Astrocyte (in vitro differentiated cells and primary cell): ENCODE measurements around the gene CRADD. TPM values are rescaled to one million over a fixed set of nuclear protein-coding genes. Genes with fewer than 3 reads are reported as not detected.

Experiments
- DNase-seq: peaks from one replicate; pipeline ENCODE4 v3.0.0-alpha.2; 2010; ENCODE audit warnings: low read depth
- FAIRE-seq: peaks from 2 replicates; lab custom pipeline; 2011; peaks lifted over from hg19 to GRCh38; lab: Jason Lieb, UNC
- H2AFZ ChIP-seq: 2 replicates; pipeline ENCODE4 v1.6.0; 2012; ENCODE audit warnings: low read depth, low read length, inconsistent platforms
- H3K27ac ChIP-seq: 2 replicates; pipeline ENCODE4 v1.5.1; 2011; ENCODE audit warnings: low read depth, low read length, inconsistent platforms
- H3K27me3 ChIP-seq: 2 replicates; pipeline ENCODE4 v1.6.0; 2011; ENCODE audit warnings: low read length, inconsistent platforms; ENCODE audit not compliant: insufficient read depth
- H3K36me3 ChIP-seq: 2 replicates; pipeline ENCODE4 v1.5.1; 2011; ENCODE audit warnings: low read length, inconsistent platforms; ENCODE audit not compliant: insufficient read depth
- H3K4me1 ChIP-seq: 2 replicates; pipeline ENCODE4 v1.5.1; 2011; ENCODE audit warnings: low read length, inconsistent platforms; ENCODE audit not compliant: insufficient read depth
- H3K4me2 ChIP-seq: 2 replicates; pipeline ENCODE4 v1.6.0; 2012; ENCODE audit warnings: low read length, inconsistent platforms
- H3K4me3 ChIP-seq: 2 replicates; pipeline ENCODE4 v1.5.1; 2011; ENCODE audit warnings: low read depth, mild to moderate bottlenecking, low read length, inconsistent platforms; ENCODE audit not compliant: insufficient read depth
- H3K79me2 ChIP-seq: 2 replicates; pipeline ENCODE4 v1.6.0; 2012; ENCODE audit warnings: mild to moderate bottlenecking, low read length, inconsistent platforms; ENCODE audit not compliant: insufficient read depth
- H3K9ac ChIP-seq: 2 replicates; pipeline ENCODE4 v1.6.0; 2012; ENCODE audit warnings: mild to moderate bottlenecking, low read length, inconsistent platforms
- H3K9me3 ChIP-seq: 2 replicates; pipeline ENCODE4 v1.5.1; 2012; ENCODE audit warnings: low read depth, mild to moderate bottlenecking, low read length, inconsistent platforms; ENCODE audit not compliant: insufficient read depth
- H4K20me1 ChIP-seq: 2 replicates; pipeline ENCODE4 v1.6.0; 2012; ENCODE audit warnings: low read length, inconsistent platforms; ENCODE audit not compliant: insufficient read depth
- H3K27ac Mint-ChIP-seq: one replicate; pipeline ENCODE4 v1.8.0; 2021; ENCODE audit warnings: mild to moderate bottlenecking, mixed read lengths; ENCODE audit not compliant: unreplicated experiment
- H3K27me3 Mint-ChIP-seq: one replicate; pipeline ENCODE4 v1.8.0; 2021; ENCODE audit warnings: low read depth, mixed read lengths; ENCODE audit not compliant: unreplicated experiment
- H3K36me3 Mint-ChIP-seq: one replicate; pipeline ENCODE4 v1.8.0; 2021; ENCODE audit warnings: low read depth, mixed read lengths; ENCODE audit not compliant: unreplicated experiment
- H3K4me1 Mint-ChIP-seq: one replicate; pipeline ENCODE4 v1.8.0; 2021; ENCODE audit warnings: low read depth, mixed read lengths; ENCODE audit not compliant: unreplicated experiment
- H3K4me3 Mint-ChIP-seq: one replicate; pipeline ENCODE4 v1.8.0; 2021; ENCODE audit warnings: mild to moderate bottlenecking, moderate library complexity, mixed read lengths; ENCODE audit not compliant: unreplicated experiment
- H3K9me3 Mint-ChIP-seq: one replicate; pipeline ENCODE4 v1.8.0; 2021; ENCODE audit warnings: mild to moderate bottlenecking, mixed read lengths; ENCODE audit not compliant: unreplicated experiment
- EZH2 ChIP-seq: IDR thresholded peaks from 2 replicates; pipeline ENCODE4 v1.6.1; 2012; ENCODE audit warnings: mild to moderate bottlenecking, low read length, inconsistent platforms; ENCODE audit not compliant: insufficient read depth
- total RNA-seq: library from RNA; stranded (reverse); gene quantifications from 2 replicates; pipeline ENCODE4 v1.2.1, GENCODE V29; 2021
- TF ChIP-seq, protein P1 (sequence below): IDR thresholded peaks from 2 replicates; pipeline ENCODE4 v1.5.1; 2011; ENCODE audit warnings: low read depth, mild to moderate bottlenecking, inconsistent platforms, low read length, moderate library complexity; ENCODE audit not compliant: insufficient read depth

CRADD gene
- total RNA-seq, 1 donor from 2014 or later: 8.8 TPM

DNA sequence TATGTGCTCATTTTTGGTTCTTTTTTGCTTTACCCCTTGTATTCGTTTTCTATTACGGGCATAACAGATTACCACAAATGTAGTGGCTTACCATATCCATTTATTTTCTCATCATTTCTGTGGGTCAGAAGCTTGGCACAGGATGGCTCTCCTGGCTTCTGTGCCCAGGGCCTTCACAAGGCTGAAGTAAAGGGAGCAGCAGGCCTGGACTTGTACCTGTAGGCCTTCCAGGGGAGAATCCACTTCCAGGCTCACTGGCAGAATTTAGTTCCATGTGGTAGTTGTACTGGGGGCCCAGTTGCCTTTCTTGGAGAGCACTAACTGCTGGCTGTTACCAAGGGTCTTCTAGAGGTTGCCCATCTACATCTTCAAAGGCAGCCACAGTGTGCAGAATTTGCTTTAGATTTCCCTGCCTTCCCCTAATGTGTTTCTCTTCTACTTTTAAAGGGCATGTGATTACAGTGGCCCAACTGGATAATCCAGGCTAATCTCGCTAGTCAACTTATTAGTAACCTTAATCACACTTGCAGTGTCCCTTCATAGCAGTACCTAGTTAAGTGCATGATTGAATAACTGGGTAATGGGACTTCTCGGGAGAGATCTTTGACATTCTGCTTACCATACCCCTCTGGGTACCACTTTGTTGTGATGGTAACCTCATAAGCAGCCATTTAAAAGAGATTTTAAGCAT, 67.0 kb downstream of the CRADD start:
- no peak for DNase-seq
- Histone ChIP-seq H4K20me1 (no peaks in the 10 kb centered on the region), H3K9me3 (no peaks in the 10 kb centered on the region), H3K79me2 (no peaks in the 10 kb centered on the region), H3K9ac (no peak overlapping the region), H2AFZ (no peak overlapping the region), H3K27ac (no peak overlapping the region), H3K36me3 (no peaks in the 10 kb centered on the region), H3K4me2 (no peak overlapping the region), H3K27me3 (no peaks in the 10 kb centered on the region), H3K4me1 (peaks cover 10% of the 10 kb centered on the region), H3K4me3 (no peak overlapping the region)
- Mint-ChIP-seq H3K36me3 (no peaks in the 10 kb centered on the region), H3K27me3 (no peaks in the 10 kb centered on the region), H3K4me3 (no peak overlapping the region), H3K9me3 (no peaks in the 10 kb centered on the region), H3K27ac (no peak overlapping the region), H3K4me1 (peaks cover 4% of the 10 kb centered on the region)
- TF ChIP-seq, protein P1, sequence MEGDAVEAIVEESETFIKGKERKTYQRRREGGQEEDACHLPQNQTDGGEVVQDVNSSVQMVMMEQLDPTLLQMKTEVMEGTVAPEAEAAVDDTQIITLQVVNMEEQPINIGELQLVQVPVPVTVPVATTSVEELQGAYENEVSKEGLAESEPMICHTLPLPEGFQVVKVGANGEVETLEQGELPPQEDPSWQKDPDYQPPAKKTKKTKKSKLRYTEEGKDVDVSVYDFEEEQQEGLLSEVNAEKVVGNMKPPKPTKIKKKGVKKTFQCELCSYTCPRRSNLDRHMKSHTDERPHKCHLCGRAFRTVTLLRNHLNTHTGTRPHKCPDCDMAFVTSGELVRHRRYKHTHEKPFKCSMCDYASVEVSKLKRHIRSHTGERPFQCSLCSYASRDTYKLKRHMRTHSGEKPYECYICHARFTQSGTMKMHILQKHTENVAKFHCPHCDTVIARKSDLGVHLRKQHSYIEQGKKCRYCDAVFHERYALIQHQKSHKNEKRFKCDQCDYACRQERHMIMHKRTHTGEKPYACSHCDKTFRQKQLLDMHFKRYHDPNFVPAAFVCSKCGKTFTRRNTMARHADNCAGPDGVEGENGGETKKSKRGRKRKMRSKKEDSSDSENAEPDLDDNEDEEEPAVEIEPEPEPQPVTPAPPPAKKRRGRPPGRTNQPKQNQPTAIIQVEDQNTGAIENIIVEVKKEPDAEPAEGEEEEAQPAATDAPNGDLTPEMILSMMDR: no peak
- TF ChIP-seq EZH2: no peak
- no peak for FAIRE-seq

DNA sequence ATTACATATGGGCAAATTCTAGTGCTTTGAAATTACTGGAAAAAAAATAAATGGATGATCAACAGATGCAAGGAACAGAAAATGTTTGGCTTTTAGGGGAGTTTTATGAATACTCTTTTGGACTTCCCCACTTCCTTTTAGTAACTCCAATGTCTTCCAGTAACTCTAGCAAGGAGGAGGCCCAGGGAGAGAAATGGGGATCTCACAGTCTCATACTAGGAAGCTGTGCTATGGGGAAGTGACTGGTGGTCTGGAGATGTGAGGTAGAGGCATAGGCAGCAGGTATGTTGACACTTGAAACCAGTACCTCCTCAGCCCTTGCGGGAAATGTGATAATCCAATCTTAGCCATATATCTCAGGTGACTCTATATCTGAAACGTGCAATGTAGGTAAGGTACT, 68.1 kb downstream of the CRADD start:
- H3K27me3 ChIP-seq: no peaks in the 10 kb centered on the region
- H3K79me2 ChIP-seq: no peaks in the 10 kb centered on the region
- no peaks in the 10 kb centered on the region for H4K20me1 ChIP-seq
- Mint-ChIP-seq H3K4me1 (peaks cover 4% of the 10 kb centered on the region), H3K27ac (no peak overlapping the region), H3K4me3 (no peak overlapping the region), H3K36me3 (no peaks in the 10 kb centered on the region), H3K27me3 (no peaks in the 10 kb centered on the region), H3K9me3 (no peaks in the 10 kb centered on the region)
- H2AFZ ChIP-seq: no peak overlapping the region
- H3K4me3 ChIP-seq: no peak overlapping the region
- H3K4me2 ChIP-seq: no peak overlapping the region
- H3K27ac ChIP-seq: no peak overlapping the region
- no peak overlapping the region for H3K9ac ChIP-seq
- FAIRE-seq (no peak), DNase-seq (no peak)
- TF ChIP-seq, protein P1: no peak
- TF ChIP-seq EZH2: no peak
- H3K4me1 ChIP-seq: peaks cover 10% of the 10 kb centered on the region
- no peaks in the 10 kb centered on the region for H3K9me3 ChIP-seq
- no peaks in the 10 kb centered on the region for H3K36me3 ChIP-seq

DNA sequence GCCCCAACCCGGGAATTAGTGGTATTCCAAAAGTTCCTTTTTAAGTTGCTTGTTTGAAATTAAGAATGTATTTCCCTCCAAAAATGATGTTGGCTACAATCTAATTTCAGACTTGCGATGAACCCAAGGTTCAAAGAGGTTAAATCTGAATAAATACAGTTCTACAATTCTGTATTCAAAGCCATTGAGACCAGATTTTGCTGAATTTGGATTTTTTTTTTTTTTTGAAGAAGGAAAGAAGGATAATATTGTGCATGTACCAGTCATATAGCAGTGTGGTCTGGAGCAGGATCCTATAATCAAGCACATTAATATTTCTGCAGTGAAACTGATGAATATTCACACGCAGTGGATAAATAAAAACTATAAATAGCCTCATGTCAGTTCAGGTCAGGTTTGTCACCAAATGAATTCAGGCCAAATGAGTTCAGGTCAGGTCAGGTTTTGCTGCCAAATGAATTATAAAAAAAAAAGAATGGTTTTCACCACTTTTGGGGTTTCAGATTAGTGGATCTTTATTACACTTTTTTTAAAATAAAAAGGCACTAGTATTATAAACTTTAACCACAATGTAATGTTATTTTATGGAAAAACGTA, 69.5 kb downstream of the CRADD start:
- Mint-ChIP-seq H3K9me3 (no peaks in the 10 kb centered on the region), H3K4me1 (peaks cover 2% of the 10 kb centered on the region), H3K36me3 (no peaks in the 10 kb centered on the region), H3K4me3 (no peak overlapping the region), H3K27ac (no peak overlapping the region), H3K27me3 (no peaks in the 10 kb centered on the region)
- H3K27ac ChIP-seq: no peak overlapping the region
- no peaks in the 10 kb centered on the region for H3K36me3 ChIP-seq
- H3K27me3 ChIP-seq: no peaks in the 10 kb centered on the region
- TF ChIP-seq, protein P1: no peak
- TF ChIP-seq EZH2: no peak
- FAIRE-seq (no peak), DNase-seq (no peak)
- no peak overlapping the region for H2AFZ ChIP-seq
- no peak overlapping the region for H3K9ac ChIP-seq
- H3K4me1 ChIP-seq: peaks cover 5% of the 10 kb centered on the region
- no peaks in the 10 kb centered on the region for H3K9me3 ChIP-seq
- no peak overlapping the region for H3K4me2 ChIP-seq
- no peaks in the 10 kb centered on the region for H4K20me1 ChIP-seq
- no peaks in the 10 kb centered on the region for H3K79me2 ChIP-seq
- H3K4me3 ChIP-seq: no peak overlapping the region
